Spleen (tissue), 13 donors: ENCODE data around the gene KIFBP. TPM values are rescaled to one million over a fixed set of nuclear protein-coding genes. Genes with fewer than 3 reads are reported as not detected.
"Not testable (repeated sequence)": the region's sequence is repeated elsewhere in the genome, so short reads cannot be mapped to it uniquely, and the experiment has no call there.

ENCODE experiments used
- DNase-seq: peaks from one replicate; pipeline ENCODE4 v3.0.0-alpha.2; 2020
- H3K27ac ChIP-seq, 8 donors: fragments of 200-600 bp; sonication (generic) in 7 of 8; 1 replicate in 4 of 8; 2 replicates in 4 of 8; pipeline versions ENCODE4 v1.5.0 to v1.8.0; 2016 to 2021; ENCODE audit warnings: inconsistent platforms in 4 of 8, mild to moderate bottlenecking in 4 of 8, moderate library complexity in 1 of 8
- H3K27me3 ChIP-seq, 7 donors: fragments of 200-600 bp; sonication (generic) in 6 of 7; replicated peaks in 1 of 7; 1 replicate in 4 of 7; 2 replicates in 3 of 7; pipeline versions ENCODE4 v1.5.0 to v1.8.0; 2016 to 2021; ENCODE audit warnings: inconsistent platforms in 3 of 7, mild to moderate bottlenecking in 1 of 7
- H3K36me3 ChIP-seq, 6 donors: fragments of 200-600 bp; sonication (generic) in 5 of 6; 1 replicate in 4 of 6; 2 replicates in 2 of 6; pipeline versions ENCODE4 v1.5.0 to v1.8.0; 2016 to 2021; ENCODE audit warnings: inconsistent platforms in 2 of 6
- H3K4me1 ChIP-seq, 6 donors: fragments of 200-600 bp; sonication (generic) in 5 of 6; 1 replicate in 3 of 6; 2 replicates in 3 of 6; pipeline versions ENCODE4 v1.5.0 to v1.8.0; 2016 to 2021; ENCODE audit warnings: inconsistent platforms in 3 of 6
- H3K4me3 ChIP-seq, 8 donors: fragments of 200-600 bp; sonication (generic) in 7 of 8; 1 replicate in 4 of 8; 2 replicates in 4 of 8; pipeline versions ENCODE4 v1.5.0 to v1.8.0; 2016 to 2021; ENCODE audit warnings: inconsistent platforms in 4 of 8, mild to moderate bottlenecking in 4 of 8, moderate library complexity in 2 of 8
- H3K9me3 ChIP-seq, 8 donors: fragments of 200-600 bp; sonication (generic) in 7 of 8; 1 replicate in 4 of 8; 2 replicates in 4 of 8; pipeline versions ENCODE4 v1.5.0 to v1.8.0; 2016 to 2021; ENCODE audit warnings: inconsistent platforms in 4 of 8
- CTCF ChIP-seq, 11 experiments: fragments of 200-600 bp in 7 of 11; fragments of 450-650 bp in 4 of 11; sonication (generic) in 4 of 11; IDR thresholded peaks in 8 of 11; conservative IDR thresholded peaks in 3 of 11; 1 replicate in 7 of 11; 2 replicates in 4 of 11; pipeline versions ENCODE4 v1.4.0 to v1.8.0; 2016 to 2021; ENCODE audit warnings: antibody characterized with exemption in 11 of 11, inconsistent platforms in 4 of 11, mild to moderate bottlenecking in 1 of 11
- POLR2A ChIP-seq, 3 donors: fragments of 450-650 bp; IDR thresholded peaks; one replicate each; pipeline ENCODE4 v1.5.1; 2017; ENCODE audit warnings: antibody characterized with exemption in 3 of 3, mild to moderate bottlenecking in 1 of 3
- POLR2AphosphoS5 ChIP-seq, 3 donors: sonication (generic); formaldehyde crosslinking; IDR thresholded peaks; one replicate each; pipeline ENCODE4 v1.5.1; 2017; ENCODE audit warnings: antibody characterized with exemption in 3 of 3
- WGBS, 5 donors: extraction: QIAGEN DNeasy Blood & Tissue Kit in 3 of 5; methylation state at CpG; one replicate each; pipeline versions ENCODE4 v1.1.5 to v1.1.7; 2013 to 2018; 5-methylcytosine and 5-hydroxymethylcytosine counted together
- intact Hi-C: fragments of 100-400 bp; cut with DNase I; formaldehyde crosslinking; loops from one replicate; pipeline ENCODE4 v1.15.0; 2023; ENCODE audit warnings: low total_unique reads
- long read RNA-seq, 2 donors: transcript quantifications; one replicate each; lab custom pipeline, GENCODE V29; 2026
- polyA plus RNA-seq, 3 donors: library from polyadenylated mRNA; stranded (reverse); fragments of 200-250 nt; gene quantifications; one replicate each; pipeline ENCODE4 v1.2.1, GENCODE V29; 2013
- total RNA-seq, 7 donors: library from RNA; depleted of rRNA in 3 of 7; stranded (reverse); fragments of >200 nt in 3 of 7; fragmentation: NEBNext Ultra II Directional in 4 of 7; extraction: Animal tissue kit (Norgen Biotek cat#: 25700) in 4 of 7; gene quantifications; one replicate each; pipeline versions ENCODE4 v1.1.0 to v1.2.1, GENCODE V29; 2016 to 2021
- donor health status: healthy with polysubstance abuse.
- donor health status: DM: no; HTN: no; CAD: no; lungs with moderate emphysema.
- donor health status: DM: no; HTN: no; CAD: no.
- donor health status: Bipolar disorder and iron deficiency.
- donor health status: healthy.
- donor health status: DM: no; HTN: no; CAD: no.
- donor health status: DM: yes; HTN: yes; CAD: no.

Gene KIFBP
- total RNA-seq (10 to 100 TPM; 12.3 to 20.1 (median 18.2) TPM), polyA plus RNA-seq (10 to 100 TPM in 1 of 3 donors, 1 to 10 TPM in 2; 7.3 to 10.7 (median 8.1) TPM)
- long read RNA-seq, donor 1, transcript KIF1BP-201 (7 exons, 2,544 nt): major isoform, 11 of 13 reads
- long read RNA-seq, donor 1, partial matches to known transcripts: 0 of 13 reads
- long read RNA-seq, donor 1, other reads (novel, unspliced or antisense): 0 of 13 reads
- long read RNA-seq, donor 2, transcript KIF1BP-201 (7 exons, 2,544 nt): major isoform, 5 of 8 reads
- long read RNA-seq, donor 2, partial matches to known transcripts: 0 of 8 reads
- long read RNA-seq, donor 2, other reads (novel, unspliced or antisense): 0 of 8 reads

- H3K4me3 ChIP-seq: peak within 1 kb of the TSS; percentile 73 to 99 (median 92)
- no peaks in the 10 kb centered on the region for H3K27me3 ChIP-seq
- peak in 9 of 11 experiments; percentile 23 to 64 (median 51) for TF ChIP-seq CTCF (IDR thresholded peaks at IDR 0.05 in 8 of 11, conservative IDR thresholded peaks at IDR 0.05 in 3 of 11)
- TF ChIP-seq POLR2AphosphoS5 (IDR thresholded peaks at IDR 0.05): peak; percentile 86 to 97 (median 95)
- TF ChIP-seq POLR2A (IDR thresholded peaks at IDR 0.05): peak in 2 of 3 donors; percentile 15 to 60
- H3K36me3 ChIP-seq: peaks cover 0 to 25% (median 18%) of the 10 kb centered on the region in 6 donors
- 0 to 1% (median 0%) methylated on average over 36 to 62 of the region's 62 CpGs for WGBS, 5 donors
- DNase-seq: peak; percentile 95
- no peaks in the 10 kb centered on the region for H3K9me3 ChIP-seq
- H3K4me1 ChIP-seq: peaks cover 27 to 59% (median 52%) of the 10 kb centered on the region in 6 donors
- intact Hi-C loops: no loop called here
- H3K27ac ChIP-seq: peak within 1 kb of the TSS; percentile 61 to 89 (median 86)
Observed at GRCh38 chr10:68988530-68989316, at the start of gene KIFBP. TSS of gene KIFBP (plus strand) at chr10:68988803. CDS start at chr10:68988833, 30 bp downstream.

GRCh38 chr10:68938884-68939283 lies 49.7 kb upstream of the KIFBP start:
- intact Hi-C loops: no loop called here

GRCh38 chr10:68940917-68941316 lies 47.7 kb upstream of the KIFBP start:
- H3K9me3 ChIP-seq, H3K4me1 ChIP-seq, DNase-seq, H3K27me3 ChIP-seq, H3K27ac ChIP-seq, intact Hi-C loops, H3K4me3 ChIP-seq: not testable (repeated sequence)
- H3K36me3 ChIP-seq: peaks cover 0 to 100% (median 85%) of the 10 kb centered on the region in 6 donors

More at GRCh38 chr10:68938884-68939283, 49.7 kb upstream of the KIFBP start:
- Histone ChIP-seq H3K27me3 (no peaks in the 10 kb centered on the region), H3K9me3 (no peaks in the 10 kb centered on the region), H3K27ac (no peak overlapping the region), H3K36me3 (peaks cover 0 to 100% (median 82%) of the 10 kb centered on the region in 6 donors), H3K4me3 (no peak overlapping the region), H3K4me1 (no peaks in the 10 kb centered on the region)
- no peak for DNase-seq
- 92 to 98% (median 96%) methylated on average over 2 of the region's 2 CpGs for WGBS, 5 donors
- no peak for TF ChIP-seq POLR2A (IDR thresholded peaks at IDR 0.05)
- TF ChIP-seq POLR2AphosphoS5 (IDR thresholded peaks at IDR 0.05): no peak
- no peak for TF ChIP-seq CTCF (IDR thresholded peaks at IDR 0.05 in 8 of 11, conservative IDR thresholded peaks at IDR 0.05 in 3 of 11)

- DNase-seq: no peak
- Histone ChIP-seq H3K27me3 (no peaks in the 10 kb centered on the region), H3K4me3 (no peak overlapping the region), H3K9me3 (no peaks in the 10 kb centered on the region), H3K27ac (no peak overlapping the region), H3K36me3 (peaks cover 10 to 62% (median 38%) of the 10 kb centered on the region in 6 donors), H3K4me1 (peaks cover 0 to 10% (median 9%) of the 10 kb centered on the region in 6 donors)
- WGBS, 5 donors: 93 to 96% (median 95%) methylated on average over 3 of the region's 3 CpGs
- TF ChIP-seq POLR2A (IDR thresholded peaks at IDR 0.05) (no peak), POLR2AphosphoS5 (IDR thresholded peaks at IDR 0.05) (no peak), CTCF (IDR thresholded peaks at IDR 0.05 in 8 of 11, conservative IDR thresholded peaks at IDR 0.05 in 3 of 11) (no peak)
- intact Hi-C loops: no loop called here
Observed at GRCh38 chr10:68950598-68950997, 38.0 kb upstream of the KIFBP start.
